Body of pancreas (tissue), 4 donors: ENCODE data around the gene SPOP.

Experiments
- POLR2A ChIP-seq, 3 donors: fragments of 450-650 bp; IDR thresholded peaks; one replicate each; pipeline ENCODE4 v1.6.1; 2016; ENCODE audit warnings: antibody characterized with exemption in 3 of 3, mild to moderate bottlenecking in 2 of 3
- TF ChIP-seq, protein P1 (sequence below), 7 experiments: fragments of 450-650 bp in 4 of 7; fragments of 200-600 bp in 3 of 7; sonication (generic) in 3 of 7; IDR thresholded peaks; one replicate each; pipeline ENCODE4 v1.5.1; 2016 to 2019; ENCODE audit warnings: antibody characterized with exemption in 7 of 7

DNA sequence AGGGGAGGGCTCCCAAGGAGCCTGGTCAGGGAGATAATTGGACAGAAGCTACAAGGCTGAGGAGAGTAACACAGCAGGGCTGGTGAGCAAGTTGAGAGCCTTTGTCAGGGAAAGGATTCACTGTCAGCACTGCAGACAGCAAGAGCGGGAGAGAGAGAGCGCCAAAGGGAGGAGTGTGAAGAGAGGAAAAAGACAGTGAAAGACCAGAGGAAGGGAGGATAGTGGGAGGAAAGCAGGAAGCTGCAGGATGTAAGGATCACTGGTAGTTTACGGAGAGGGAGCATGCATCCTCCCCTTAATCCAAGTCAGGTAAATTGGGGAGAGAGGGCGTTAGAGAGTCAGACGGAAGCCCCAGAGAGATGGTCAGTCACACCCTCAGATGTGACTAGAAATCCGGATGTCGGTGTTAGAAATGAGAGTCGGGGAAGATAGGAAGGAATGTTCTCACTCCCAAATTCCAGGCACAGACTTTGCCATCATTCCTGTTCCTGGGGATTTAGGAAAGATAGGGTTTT is 13.8 kb upstream of the SPOP start:
- TF ChIP-seq, protein P1, sequence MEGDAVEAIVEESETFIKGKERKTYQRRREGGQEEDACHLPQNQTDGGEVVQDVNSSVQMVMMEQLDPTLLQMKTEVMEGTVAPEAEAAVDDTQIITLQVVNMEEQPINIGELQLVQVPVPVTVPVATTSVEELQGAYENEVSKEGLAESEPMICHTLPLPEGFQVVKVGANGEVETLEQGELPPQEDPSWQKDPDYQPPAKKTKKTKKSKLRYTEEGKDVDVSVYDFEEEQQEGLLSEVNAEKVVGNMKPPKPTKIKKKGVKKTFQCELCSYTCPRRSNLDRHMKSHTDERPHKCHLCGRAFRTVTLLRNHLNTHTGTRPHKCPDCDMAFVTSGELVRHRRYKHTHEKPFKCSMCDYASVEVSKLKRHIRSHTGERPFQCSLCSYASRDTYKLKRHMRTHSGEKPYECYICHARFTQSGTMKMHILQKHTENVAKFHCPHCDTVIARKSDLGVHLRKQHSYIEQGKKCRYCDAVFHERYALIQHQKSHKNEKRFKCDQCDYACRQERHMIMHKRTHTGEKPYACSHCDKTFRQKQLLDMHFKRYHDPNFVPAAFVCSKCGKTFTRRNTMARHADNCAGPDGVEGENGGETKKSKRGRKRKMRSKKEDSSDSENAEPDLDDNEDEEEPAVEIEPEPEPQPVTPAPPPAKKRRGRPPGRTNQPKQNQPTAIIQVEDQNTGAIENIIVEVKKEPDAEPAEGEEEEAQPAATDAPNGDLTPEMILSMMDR (IDR thresholded peaks at IDR 0.05): no peak
- TF ChIP-seq POLR2A (IDR thresholded peaks at IDR 0.05): no peak
